Subcutaneous adipose tissue (tissue), 4 donors: ENCODE data around the gene BMP8B. TPM values are rescaled to one million over a fixed set of nuclear protein-coding genes. Genes with fewer than 3 reads are reported as not detected.

Source experiments
- small RNA-seq: library from RNA; depleted of rRNA; stranded (forward); fragments of <200 nt; gene quantifications from one replicate; pipeline ENCODE3, GENCODE V24; 2016
- total RNA-seq, 4 donors: library from RNA; depleted of rRNA; stranded (reverse); fragments of >200 nt; gene quantifications; one replicate each; pipeline ENCODE4 v1.1.0, GENCODE V29; 2016

The BMP8B gene
- total RNA-seq, 4 donors from 2014 or later: 0.34 to 0.44 TPM; not detected in 2

Small RNA genes lying within 50 kb of the gene (small RNA-seq; reads per million reads assigned to genes)
- gene AL033527.1: not detected
- gene RNU7-121P: not detected

Other genes with a start within 250 kb of the BMP8B start
- gene PABPC4, start 212.1 kb downstream of the BMP8B start, total RNA-seq: 100 to 1,000 TPM; 157 to 406 (median 204) TPM
- 1 to 10 TPM; 1.2 to 7.7 (median 4.6) TPM for gene HEYL, start 149.2 kb downstream of the BMP8B start, total RNA-seq
- gene NT5C1A, start 116.8 kb downstream of the BMP8B start, total RNA-seq: not detected
- gene HPCAL4, start 97.4 kb downstream of the BMP8B start, total RNA-seq: not detected
- gene PPIE, start 50.0 kb downstream of the BMP8B start, total RNA-seq: 10 to 100 TPM; 26.6 to 35.6 (median 29.8) TPM
- gene OXCT2, start 17.5 kb downstream of the BMP8B start, total RNA-seq: 1 to 10 TPM in 1 of 4 donors, under 1 TPM in 1, not detected in 2; 0.94 to 1.1 TPM
- 10 to 100 TPM in 3 of 4 donors, 1 to 10 TPM in 1; 8.8 to 23.7 (median 16.9) TPM for gene TRIT1, start 94.6 kb upstream of the BMP8B start, total RNA-seq
- under 1 TPM in 3 of 4 donors, not detected in 1; 0.22 to 0.57 (median 0.34) TPM for gene MYCL, start 113.1 kb upstream of the BMP8B start, total RNA-seq
- 1 to 10 TPM in 3 of 4 donors, under 1 TPM in 1; 0.66 to 4.6 (median 2.6) TPM for gene MFSD2A, start 166.3 kb upstream of the BMP8B start, total RNA-seq